NOMO-1 treated with DMSO at 0.1 percent for 48 hours (cell line): ENCODE results near the gene HCFC1R1.

Experiments
- DNase-seq: peaks from one replicate; lab custom pipeline; 2025; ENCODE audit not compliant: unreplicated experiment; lab: John Stamatoyannopoulos, UW

HCFC1R1 gene

DNA sequence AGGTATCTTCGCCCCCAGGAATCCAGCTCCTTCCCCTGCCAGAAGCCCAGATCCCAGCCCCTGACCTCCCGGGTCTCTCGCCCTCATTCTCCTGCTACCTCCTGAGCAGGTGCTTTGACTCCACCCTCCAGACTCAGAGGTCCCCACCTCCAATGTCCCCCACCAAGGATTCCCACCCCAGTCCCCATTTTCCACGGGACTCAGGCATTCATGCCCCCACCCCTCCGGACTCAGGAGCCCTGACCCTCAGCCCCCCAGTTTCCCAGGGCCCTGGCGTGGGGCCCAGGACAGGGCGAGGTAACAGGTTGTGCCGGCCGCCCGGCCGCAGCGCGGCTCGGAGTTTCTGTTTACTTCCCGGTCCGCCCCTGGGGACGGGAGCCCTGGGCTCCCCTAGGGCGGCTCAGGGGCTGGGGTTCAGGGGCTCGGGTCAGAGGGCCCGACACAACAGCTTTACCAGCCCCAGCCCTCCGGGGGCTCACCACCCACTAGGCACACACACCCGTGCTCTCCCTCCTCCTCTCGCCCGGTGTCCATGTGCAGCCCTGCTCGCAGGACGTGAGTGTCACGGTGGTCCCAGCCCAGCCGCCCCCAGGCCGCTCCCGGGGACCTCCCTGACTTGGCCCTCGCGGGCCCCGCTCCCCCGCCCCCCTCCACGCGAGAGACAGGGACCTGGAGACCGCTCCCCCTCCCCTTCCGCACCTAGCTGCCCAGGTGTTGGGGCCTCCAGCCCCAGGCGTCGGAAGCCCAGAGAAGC lies 12.4 kb upstream of the HCFC1R1 start:
- no peak for DNase-seq

- no peak for DNase-seq
These were observed 11.7 kb upstream of the HCFC1R1 start for GRCh38 chr16:3035289-3035971.

GRCh38 chr16:3032624-3033023 lies 8.9 kb upstream of the HCFC1R1 start:
- DNase-seq, result no peak

DNA sequence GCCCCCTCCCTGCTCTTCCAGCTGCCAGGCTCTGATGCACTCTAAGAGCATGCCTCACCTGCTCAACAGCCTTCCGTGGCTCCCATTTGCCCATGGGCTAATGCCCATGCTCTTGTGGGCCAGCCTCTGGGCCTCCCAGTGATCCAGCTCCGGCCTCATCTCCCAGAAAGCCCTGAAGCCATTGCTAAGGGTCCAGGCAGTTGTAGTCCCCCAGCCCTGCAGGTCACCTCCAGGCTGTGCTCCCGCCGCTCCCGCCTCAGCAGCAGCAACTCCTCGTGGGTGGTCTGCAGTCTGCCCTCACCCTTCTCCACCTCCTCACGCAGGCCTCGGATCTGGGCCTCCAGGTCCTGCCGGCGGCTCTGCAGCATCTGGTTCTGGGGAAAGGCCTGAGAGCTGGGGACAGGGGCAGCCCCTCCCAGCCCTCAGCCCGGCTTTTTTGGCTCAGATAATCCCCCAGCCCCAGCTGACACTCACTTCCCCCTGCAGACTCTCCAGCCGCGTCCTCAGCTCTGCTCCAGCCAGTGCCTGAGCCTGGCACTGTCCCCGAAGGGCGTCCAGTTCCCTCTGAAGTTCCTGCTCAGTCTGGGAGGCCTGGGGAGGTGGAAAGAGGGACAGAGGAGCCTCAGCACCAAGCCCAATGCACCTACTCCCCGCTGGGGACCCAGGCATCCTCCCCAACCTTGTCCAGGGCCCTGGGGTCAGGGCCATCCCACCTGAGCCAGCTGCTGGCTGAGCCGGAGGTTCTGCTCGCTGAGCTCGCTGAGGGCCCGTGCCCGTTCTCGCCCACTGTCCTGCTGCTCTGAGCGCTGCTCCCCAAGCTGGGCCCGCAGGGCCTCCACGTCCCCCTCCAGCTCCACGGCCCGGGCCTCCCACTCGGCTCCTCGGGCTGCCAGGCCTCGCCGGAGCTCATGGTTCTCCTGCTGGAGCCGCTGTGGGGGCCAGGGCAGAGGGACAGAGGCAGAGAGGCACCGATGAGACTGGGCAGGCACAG lies 6.8 kb upstream of the HCFC1R1 start:
- no peak for DNase-seq

- peak; percentile 16 for DNase-seq
These were observed 5.9 kb upstream of the HCFC1R1 start for GRCh38 chr16:3029491-3030221.

DNA sequence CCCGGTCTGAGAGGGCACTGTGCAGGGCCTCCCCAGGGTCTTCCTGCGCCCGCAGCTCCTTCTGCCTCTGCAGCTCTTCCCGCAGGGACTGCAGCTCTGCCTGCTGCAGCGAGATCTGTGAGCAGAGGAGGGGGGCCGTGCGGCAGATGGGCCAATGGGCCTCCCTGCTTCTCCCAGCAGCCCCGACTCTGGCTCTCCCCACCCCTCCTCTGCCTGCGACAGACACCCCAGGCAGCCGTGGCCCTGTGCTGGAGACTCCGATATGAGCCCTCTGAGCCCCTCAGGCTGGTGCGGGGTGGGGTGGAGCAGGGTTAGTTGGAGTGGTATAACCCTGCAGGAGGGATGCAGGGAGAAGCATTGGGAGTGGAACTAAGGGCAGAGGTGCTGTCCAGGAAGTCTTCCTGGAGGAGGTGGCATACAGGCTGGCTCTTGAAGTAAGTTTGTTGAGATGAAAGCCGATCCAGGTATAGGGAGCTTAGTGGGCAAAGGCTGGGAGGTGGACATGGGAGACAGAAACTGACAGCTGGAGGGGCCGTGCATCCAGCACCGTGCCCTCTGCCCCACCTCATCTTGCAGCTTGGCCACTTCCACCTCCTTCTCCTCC lies 5.1 kb upstream of the HCFC1R1 start:
- DNase-seq, result no peak

DNA sequence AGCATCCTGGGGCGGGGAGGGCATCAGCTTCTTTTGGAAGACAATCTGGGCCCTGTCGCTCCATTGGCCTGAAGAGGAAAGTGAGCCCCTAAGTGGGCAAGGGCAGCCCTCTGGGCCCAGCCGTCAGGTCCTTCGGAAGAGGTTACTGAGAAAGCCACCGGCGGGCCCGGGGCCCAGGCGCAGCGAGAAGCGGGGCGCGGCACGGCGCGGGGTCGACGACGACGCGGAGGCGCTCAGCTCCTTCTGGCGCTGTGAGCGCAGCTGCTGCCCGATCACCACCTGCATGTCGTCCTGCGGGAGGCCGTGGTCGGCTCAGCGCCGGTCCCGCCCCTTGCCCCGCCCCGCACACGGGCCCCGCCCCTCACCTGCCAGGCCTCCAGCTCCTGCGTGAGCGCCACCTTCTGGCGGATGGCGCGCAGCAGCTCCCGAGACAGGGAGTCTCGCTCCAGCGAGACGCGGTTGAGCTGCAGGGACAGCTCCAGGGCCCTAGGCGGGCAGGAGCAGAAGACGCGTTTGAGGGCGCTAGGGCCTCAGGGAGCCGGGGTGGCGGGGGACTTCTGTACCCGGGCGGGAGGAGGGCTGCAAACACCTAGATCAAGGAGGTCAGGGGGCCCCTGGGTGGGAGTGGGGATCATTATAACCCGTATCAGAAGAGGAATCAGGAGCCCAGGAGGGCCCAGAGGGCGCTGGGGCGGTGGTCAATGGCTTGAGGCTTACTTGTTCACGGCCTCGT lies 4.4 kb upstream of the HCFC1R1 start:
- DNase-seq, result peak; percentile 48

- DNase-seq, result no peak
These were observed 3.7 kb upstream of the HCFC1R1 start for GRCh38 chr16:3027489-3027795.

DNA sequence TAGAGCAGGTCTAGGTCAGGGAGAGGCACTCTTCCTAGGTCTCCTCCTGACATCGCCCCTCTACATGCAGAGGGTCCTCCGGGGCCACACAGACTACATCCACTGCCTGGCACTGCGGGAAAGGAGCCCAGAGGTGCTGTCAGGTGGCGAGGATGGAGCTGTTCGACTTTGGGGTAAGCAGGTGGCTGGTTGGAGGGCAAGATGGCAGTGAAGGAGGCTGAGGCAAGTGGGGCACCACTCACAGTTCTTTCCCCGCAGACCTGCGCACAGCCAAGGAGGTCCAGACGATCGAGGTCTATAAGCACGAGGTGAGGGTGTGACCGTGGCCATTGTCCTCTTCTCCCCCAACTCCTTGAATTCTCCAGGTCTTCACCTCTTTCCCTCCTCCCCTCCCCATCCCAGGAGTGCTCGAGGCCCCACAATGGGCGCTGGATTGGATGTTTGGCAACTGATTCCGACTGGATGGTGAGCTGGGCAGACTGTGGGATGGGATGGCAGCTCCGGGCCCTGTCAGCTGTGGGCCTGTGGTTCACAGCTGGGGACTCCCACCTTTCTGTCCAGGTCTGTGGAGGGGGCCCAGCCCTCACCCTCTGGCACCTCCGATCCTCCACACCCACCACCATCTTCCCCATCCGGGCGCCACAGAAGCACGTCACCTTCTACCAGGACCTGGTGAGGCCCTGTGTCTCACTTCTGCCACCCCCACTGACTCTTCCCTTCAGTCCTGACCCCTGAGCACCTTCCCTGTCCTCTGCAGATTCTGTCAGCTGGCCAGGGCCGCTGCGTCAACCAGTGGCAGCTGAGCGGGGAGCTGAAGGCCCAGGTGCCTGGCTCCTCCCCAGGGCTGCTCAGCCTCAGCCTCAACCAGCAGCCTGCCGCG lies 3.1 kb upstream of the HCFC1R1 start:
- DNase-seq, result no peak

DNA sequence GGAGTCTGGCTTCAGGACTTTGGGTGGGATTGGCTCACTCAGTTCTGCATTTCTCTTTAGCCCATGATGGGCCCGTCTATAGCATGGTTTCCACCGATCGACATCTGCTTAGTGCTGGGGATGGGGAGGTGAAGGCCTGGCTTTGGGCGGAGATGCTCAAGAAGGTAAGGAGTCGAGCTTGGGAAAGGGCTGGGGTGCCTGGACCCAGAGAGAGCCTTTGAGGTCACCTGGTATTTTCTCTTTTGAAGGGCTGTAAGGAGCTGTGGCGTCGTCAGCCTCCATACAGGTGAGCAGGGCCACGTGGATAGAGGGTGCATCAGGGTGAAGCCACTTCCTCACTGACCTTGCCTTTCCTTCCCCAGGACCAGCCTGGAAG lies 2.2 kb upstream of the HCFC1R1 start:
- no peak for DNase-seq

GRCh38 chr16:3025032-3026002 lies 1.6 kb upstream of the HCFC1R1 start:
- DNase-seq, result no peak

DNA sequence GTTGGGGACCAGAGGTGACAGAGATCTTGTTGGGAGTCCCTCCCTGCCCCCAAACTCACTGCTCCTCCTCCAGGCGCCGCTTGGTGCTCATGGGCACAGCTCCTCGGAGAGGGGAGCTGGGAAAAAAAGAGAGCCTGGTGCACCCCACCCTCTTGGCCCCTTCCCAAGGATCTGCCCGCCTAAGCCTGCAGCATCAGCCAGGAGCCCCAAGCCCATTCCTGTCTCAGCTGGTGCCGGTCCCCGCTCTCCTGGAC lies 400 bp downstream of the HCFC1R1 start:
- no peak for DNase-seq

- no peak for DNase-seq
These were observed 893 bp downstream of the HCFC1R1 start for GRCh38 chr16:3022684-3023414.

- peak; percentile 53 for DNase-seq
These were observed 1.5 kb downstream of the HCFC1R1 start for GRCh38 chr16:3022208-3022683.

DNA sequence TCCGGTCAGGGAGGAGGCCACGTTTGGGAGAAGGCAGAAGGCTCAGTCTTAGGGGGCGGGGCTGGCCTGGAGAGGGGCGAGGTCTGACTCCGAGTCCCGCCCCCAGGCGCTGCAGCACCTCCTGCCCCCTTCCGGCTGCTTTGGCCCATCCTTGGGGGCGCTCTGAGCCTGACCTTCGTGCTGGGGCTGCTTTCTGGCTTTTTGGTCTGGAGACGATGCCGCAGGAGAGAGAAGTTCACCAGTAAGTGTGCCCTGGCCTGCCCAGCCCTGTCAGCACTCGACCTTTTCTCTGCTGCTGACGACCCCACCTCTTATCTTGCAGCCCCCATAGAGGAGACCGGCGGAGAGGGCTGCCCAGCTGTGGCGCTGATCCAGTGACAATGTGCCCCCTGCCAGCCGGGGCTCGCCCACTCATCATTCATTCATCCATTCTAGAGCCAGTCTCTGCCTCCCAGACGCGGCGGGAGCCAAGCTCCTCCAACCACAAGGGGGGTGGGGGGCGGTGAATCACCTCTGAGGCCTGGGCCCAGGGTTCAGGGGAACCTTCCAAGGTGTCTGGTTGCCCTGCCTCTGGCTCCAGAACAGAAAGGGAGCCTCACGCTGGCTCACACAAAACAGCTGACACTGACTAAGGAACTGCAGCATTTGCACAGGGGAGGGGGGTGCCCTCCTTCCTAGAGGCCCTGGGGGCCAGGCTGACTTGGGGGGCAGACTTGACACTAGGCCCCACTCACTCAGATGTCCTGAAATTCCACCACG lies 2.1 kb downstream of the HCFC1R1 start:
- DNase-seq, result peak; percentile 58

GRCh38 chr16:3020604-3021448 lies 2.9 kb downstream of the HCFC1R1 start:
- peak; percentile 24 for DNase-seq
